ENCODE measurements around the gene SLC39A3.

GRCh38 chr19:2690856-2691255, 49.0 kb downstream of the SLC39A3 start:
- TF ChIP-seq, protein P1, sequence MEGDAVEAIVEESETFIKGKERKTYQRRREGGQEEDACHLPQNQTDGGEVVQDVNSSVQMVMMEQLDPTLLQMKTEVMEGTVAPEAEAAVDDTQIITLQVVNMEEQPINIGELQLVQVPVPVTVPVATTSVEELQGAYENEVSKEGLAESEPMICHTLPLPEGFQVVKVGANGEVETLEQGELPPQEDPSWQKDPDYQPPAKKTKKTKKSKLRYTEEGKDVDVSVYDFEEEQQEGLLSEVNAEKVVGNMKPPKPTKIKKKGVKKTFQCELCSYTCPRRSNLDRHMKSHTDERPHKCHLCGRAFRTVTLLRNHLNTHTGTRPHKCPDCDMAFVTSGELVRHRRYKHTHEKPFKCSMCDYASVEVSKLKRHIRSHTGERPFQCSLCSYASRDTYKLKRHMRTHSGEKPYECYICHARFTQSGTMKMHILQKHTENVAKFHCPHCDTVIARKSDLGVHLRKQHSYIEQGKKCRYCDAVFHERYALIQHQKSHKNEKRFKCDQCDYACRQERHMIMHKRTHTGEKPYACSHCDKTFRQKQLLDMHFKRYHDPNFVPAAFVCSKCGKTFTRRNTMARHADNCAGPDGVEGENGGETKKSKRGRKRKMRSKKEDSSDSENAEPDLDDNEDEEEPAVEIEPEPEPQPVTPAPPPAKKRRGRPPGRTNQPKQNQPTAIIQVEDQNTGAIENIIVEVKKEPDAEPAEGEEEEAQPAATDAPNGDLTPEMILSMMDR (IDR thresholded peaks at IDR 0.05), result no peak
- no peak for TF ChIP-seq POLR2A (IDR thresholded peaks at IDR 0.05)
